ENCODE results near the gene DTNB. TPM values are rescaled to one million over a fixed set of nuclear protein-coding genes. Genes with fewer than 3 reads are reported as not detected.

The DTNB gene
- total RNA-seq, 2 experiments from 2014 or later: 27.3 to 29.1 TPM

- intact Hi-C loops (cut with micrococcal nuclease): loop anchor here (10.0 kb wide), 1 partner anchor 250 kb away; no protein-coding TSS in a partner anchor
- Mint-ChIP-seq H3K9me3 (no peaks in the 10 kb centered on the region), H3K27me3 (no peaks in the 10 kb centered on the region), H3K27ac (no peak overlapping the region), H3K4me3 (no peak overlapping the region), H3K36me3 (ENCODE audit: low read depth) (no peaks in the 10 kb centered on the region), H3K4me1 (ENCODE audit: low read depth) (peaks cover 10% of the 10 kb centered on the region)
- no peak for DNase-seq
- TF ChIP-seq CTCF (IDR thresholded peaks at IDR 0.05): no peak
- no peak for ATAC-seq
- ChIA-PET CTCF (interaction anchor here (1.3 kb wide), 1 partner anchor 42 kb away, joined by 4 read pairs; no protein-coding TSS in a partner anchor), POLR2A (interaction anchor here (1.3 kb wide), 1 partner anchor 202 kb away, joined by 3 read pairs; no protein-coding TSS in a partner anchor)
Measured at GRCh38 chr2:25524507-25524906, 148.9 kb downstream of the DTNB start.

- ATAC-seq (no peak), DNase-seq (no peak)
- Mint-ChIP-seq H3K4me3 (no peak overlapping the region), H3K27me3 (no peaks in the 10 kb centered on the region), H3K27ac (no peak overlapping the region), H3K36me3 (ENCODE audit: low read depth) (no peaks in the 10 kb centered on the region), H3K9me3 (no peaks in the 10 kb centered on the region), H3K4me1 (ENCODE audit: low read depth) (peaks cover 10% of the 10 kb centered on the region)
- intact Hi-C loops (cut with micrococcal nuclease): loop anchor here (10.0 kb wide), 1 partner anchor 248 kb away; no protein-coding TSS in a partner anchor
- CTCF ChIA-PET: interaction anchor here (0.8 kb wide), 1 partner anchor 247 kb away, joined by 3 read pairs; no protein-coding TSS in a partner anchor
- TF ChIP-seq CTCF (IDR thresholded peaks at IDR 0.05): no peak
- POLR2A ChIA-PET: no interaction called here
Measured at GRCh38 chr2:25523060-25523459, 150.3 kb downstream of the DTNB start.

- TF ChIP-seq CTCF (IDR thresholded peaks at IDR 0.05): peak; percentile 86
- peak overlapping the region; percentile 86 for H3K27ac Mint-ChIP-seq
- peaks cover 12% of the 10 kb centered on the region for H3K4me1 Mint-ChIP-seq (ENCODE audit: low read depth)
- ATAC-seq (peak; percentile 99), DNase-seq (peak; percentile 55)
- ChIA-PET CTCF (interaction anchor here (0.9 kb wide), 1 partner anchor 68 kb away, joined by 4 read pairs; no protein-coding TSS in a partner anchor), POLR2A (no interaction called here)
- H3K36me3 Mint-ChIP-seq (ENCODE audit: low read depth): no peaks in the 10 kb centered on the region
- no peaks in the 10 kb centered on the region for H3K27me3 Mint-ChIP-seq
- intact Hi-C loops (cut with micrococcal nuclease): loop anchor here (10.0 kb wide), 1 partner anchor 247 kb away; no protein-coding TSS in a partner anchor
- peak overlapping the region; percentile 28 for H3K4me3 Mint-ChIP-seq
- H3K9me3 Mint-ChIP-seq: no peaks in the 10 kb centered on the region
Measured at GRCh38 chr2:25521665-25522387, 151.6 kb downstream of the DTNB start.

DNA sequence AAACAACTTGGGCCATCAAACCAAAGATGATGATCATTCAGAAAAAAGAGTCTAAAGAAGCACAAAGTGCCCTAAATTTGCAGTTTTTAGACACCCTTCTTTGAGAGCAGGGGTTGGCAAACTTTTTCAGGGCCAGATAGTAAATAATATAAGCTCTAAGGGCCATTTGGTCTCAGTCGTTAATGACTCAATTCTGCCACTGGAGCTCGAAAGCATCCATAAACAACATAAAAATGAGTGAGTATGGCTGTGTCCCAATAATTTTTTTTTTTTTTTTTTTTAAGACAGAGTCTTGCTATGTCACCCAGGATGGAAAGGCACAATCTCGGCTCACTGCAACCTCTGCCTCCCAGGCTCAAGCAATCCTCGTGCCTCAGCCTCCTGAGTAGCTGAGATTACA, 152.3 kb downstream of the DTNB start:
- no peaks in the 10 kb centered on the region for H3K27me3 Mint-ChIP-seq
- intact Hi-C loops (cut with micrococcal nuclease): loop anchor here (10.0 kb wide), 1 partner anchor 246 kb away; no protein-coding TSS in a partner anchor
- no peak overlapping the region for H3K27ac Mint-ChIP-seq
- no peaks in the 10 kb centered on the region for H3K36me3 Mint-ChIP-seq (ENCODE audit: low read depth)
- no peak for DNase-seq
- CTCF ChIA-PET: interaction anchor here (0.6 to 0.9 kb wide), 3 partner anchors 19 to 129 kb away, joined by 3 to 4 read pairs (median 3); no protein-coding TSS in a partner anchor
- H3K9me3 Mint-ChIP-seq: no peaks in the 10 kb centered on the region
- POLR2A ChIA-PET: no interaction called here
- H3K4me3 Mint-ChIP-seq: no peak overlapping the region
- ATAC-seq: no peak
- H3K4me1 Mint-ChIP-seq (ENCODE audit: low read depth): peaks cover 13% of the 10 kb centered on the region
- no peak for TF ChIP-seq CTCF (IDR thresholded peaks at IDR 0.05)

GRCh38 chr2:25517701-25518100, 155.7 kb downstream of the DTNB start:
- Mint-ChIP-seq H3K36me3 (ENCODE audit: low read depth) (no peaks in the 10 kb centered on the region), H3K4me3 (no peak overlapping the region), H3K9me3 (no peaks in the 10 kb centered on the region), H3K27me3 (no peaks in the 10 kb centered on the region), H3K27ac (no peak overlapping the region), H3K4me1 (ENCODE audit: low read depth) (peaks cover 26% of the 10 kb centered on the region)
- ChIA-PET POLR2A (no interaction called here), CTCF (interaction anchor here (0.7 to 1.5 kb wide), 2 partner anchors 88 to 241 kb away, joined by 3 to 4 read pairs; no protein-coding TSS in a partner anchor)
- no peak for TF ChIP-seq CTCF (IDR thresholded peaks at IDR 0.05)
- intact Hi-C loops (cut with micrococcal nuclease): no loop called here
- DNase-seq (no peak), ATAC-seq (no peak)
